Skeletal muscle satellite cell (primary cell): ENCODE results near the gene SEPTIN6.

ENCODE experiments used
- H3K27me3 ChIP-seq: 2 replicates; pipeline ENCODE4 v1.7.0; 2013; ENCODE audit warnings: low read length; ENCODE audit not compliant: control insufficient read depth, insufficient read depth
- H3K36me3 ChIP-seq: 2 replicates; pipeline ENCODE4 v1.7.0; 2013; ENCODE audit warnings: mild to moderate bottlenecking, control low read depth, low read length; ENCODE audit not compliant: insufficient read depth
- H3K4me1 ChIP-seq: 2 replicates; pipeline ENCODE4 v1.7.0; 2013; ENCODE audit warnings: low read length; ENCODE audit not compliant: control insufficient read depth, insufficient read depth
- H3K4me2 ChIP-seq: 2 replicates; pipeline ENCODE4 v1.7.0; 2013; ENCODE audit warnings: mild to moderate bottlenecking, low read length
- H3K4me3 ChIP-seq: 2 replicates; pipeline ENCODE4 v1.7.0; 2013; ENCODE audit warnings: low read length
- H3K9ac ChIP-seq: 2 replicates; pipeline ENCODE4 v1.7.0; 2013; ENCODE audit warnings: mild to moderate bottlenecking, low read depth, low read length, moderate library complexity
- H3K9me3 ChIP-seq: replicated peaks from 2 replicates; pipeline ENCODE4 v1.7.0; 2013; ENCODE audit warnings: mild to moderate bottlenecking, control low read depth, low read length
- small RNA-seq: library from RNA; depleted of rRNA; stranded (forward); fragments of <200 nt; gene quantifications from one replicate; pipeline ENCODE3, GENCODE V24; 2012

The SEPTIN6 gene

GRCh38 chrX:119643696-119644095, 49.3 kb downstream of the SEPTIN6 start:
- no peaks in the 10 kb centered on the region for H3K36me3 ChIP-seq
- no peaks in the 10 kb centered on the region for H3K9me3 ChIP-seq
- no peaks in the 10 kb centered on the region for H3K27me3 ChIP-seq
- H3K4me3 ChIP-seq, result no peak overlapping the region
- no peak overlapping the region for H3K9ac ChIP-seq
- no peaks in the 10 kb centered on the region for H3K4me1 ChIP-seq
- no peak overlapping the region for H3K4me2 ChIP-seq

Small RNA genes lying within 50 kb of the gene (small RNA-seq; reads per million reads assigned to genes)
- 0.49 reads per million for gene MIR766
